GM19455 (cell line): ENCODE results near the gene CLMN.

Source experiments
- ATAC-seq: cut with Tn5 transposase; IDR thresholded peaks from one replicate; pipeline ENCODE4 v1.9.1; 2021; ENCODE audit not compliant: unreplicated experiment

CLMN gene

GRCh38 chr14:95245334-95245733, 74.4 kb downstream of the CLMN start:
- ATAC-seq, result no peak

- no peak for ATAC-seq
Measured at GRCh38 chr14:95244587-95244986, 75.1 kb downstream of the CLMN start.

- ATAC-seq, result no peak
Measured at GRCh38 chr14:95242870-95243269, 76.8 kb downstream of the CLMN start.

DNA sequence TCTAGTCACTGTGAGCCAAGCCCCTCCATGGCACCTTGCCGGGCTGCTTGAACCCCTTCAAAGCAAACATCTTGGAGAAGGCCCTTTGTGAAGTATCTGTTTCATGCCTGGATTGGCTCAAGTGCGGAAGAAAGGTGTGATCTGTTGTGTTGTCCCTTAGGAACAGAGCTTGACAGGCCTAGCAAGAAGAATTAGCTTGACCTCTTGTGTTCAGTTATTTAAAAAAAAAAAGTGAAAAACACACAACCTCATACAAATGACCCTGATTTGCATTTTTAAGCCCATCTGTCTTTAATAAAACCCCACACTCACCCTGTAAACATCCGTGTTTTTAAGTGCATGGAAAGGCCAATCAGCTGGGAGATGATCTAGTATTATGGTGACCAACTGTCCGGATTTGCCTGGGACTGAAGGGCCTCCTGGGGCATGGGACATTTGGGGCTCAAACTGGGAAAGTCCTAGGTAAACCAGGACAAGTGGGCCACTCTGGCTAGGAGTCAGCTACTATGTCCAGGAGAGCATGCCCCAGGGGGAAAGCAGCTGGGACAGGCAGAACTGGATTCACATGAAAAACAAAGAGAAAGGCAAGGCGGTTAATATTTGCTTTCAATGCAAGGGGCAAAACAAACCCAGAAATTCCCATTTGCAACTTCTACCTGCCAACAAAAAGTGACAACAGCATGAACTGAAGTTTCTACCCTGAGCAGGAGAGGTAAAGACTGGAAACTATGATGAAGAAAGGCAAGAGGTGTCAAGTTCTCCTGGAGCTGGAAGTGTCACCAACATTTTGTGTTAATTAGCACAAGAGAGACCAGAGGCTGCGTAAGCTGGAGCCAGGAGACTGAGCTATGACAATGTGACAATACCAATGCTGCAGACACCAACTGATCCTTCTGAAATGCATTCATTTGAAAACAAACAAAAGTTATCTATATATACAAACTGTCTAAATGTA, 78.6 kb downstream of the CLMN start:
- ATAC-seq, result no peak

- no peak for ATAC-seq
Measured at GRCh38 chr14:95238487-95239298, 81.0 kb downstream of the CLMN start.

DNA sequence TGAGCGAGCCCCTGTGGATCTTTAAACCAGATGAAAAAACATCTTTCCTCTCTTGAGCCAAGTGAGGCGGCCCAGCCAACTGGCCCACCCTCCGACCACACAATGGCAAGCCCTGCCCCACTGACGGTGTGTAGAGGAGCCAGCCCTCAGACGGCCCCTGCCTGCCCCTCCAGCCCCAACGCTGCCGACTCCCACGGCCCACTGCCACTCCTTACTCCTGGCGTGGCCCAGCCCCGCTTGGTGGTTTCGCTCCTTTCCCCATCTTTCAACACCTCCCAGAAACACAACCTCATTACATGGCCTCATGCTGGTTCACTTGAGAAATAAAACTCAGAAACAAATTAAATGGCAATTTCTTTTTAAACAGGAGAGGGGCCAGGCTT, 81.8 kb downstream of the CLMN start:
- no peak for ATAC-seq

DNA sequence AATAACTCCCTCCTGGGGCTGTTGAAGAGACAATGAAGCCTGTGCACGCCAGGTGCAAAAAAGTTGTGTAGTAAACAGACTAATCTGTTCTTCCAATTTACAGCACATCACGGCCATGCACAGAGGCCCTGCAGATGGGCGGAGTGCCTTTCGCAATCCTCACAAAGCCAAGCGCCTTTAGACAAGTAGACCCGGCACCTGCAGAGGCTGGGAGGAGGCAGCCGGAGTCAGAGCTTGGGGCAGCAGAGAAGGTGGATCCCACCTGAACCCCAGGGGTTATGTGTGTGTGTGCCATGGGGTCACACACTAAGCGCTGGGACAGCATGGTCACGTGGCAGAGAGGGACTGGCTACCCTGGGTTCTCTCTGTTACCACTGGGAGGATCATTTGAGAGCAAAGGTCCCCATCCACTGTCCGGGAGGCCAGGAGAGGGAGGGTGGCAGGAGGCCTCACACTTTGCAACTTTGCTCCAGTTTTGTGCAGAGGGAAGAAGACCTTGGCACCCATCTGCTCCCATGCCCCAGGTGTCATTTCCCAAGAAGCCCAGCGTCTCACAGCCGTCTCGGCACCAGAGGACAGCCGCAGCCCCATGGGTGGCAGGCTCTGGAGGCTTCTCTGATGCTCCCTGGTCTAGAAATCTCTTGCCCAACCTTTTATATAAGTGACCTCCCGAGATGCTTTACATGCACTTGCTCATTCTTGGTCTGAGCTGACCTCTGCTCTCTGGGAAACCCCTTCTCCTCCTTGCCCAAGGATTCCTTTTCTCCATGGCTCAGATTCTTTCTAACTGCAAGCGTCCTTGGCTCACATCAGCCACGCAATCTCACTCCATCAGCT, 82.4 kb downstream of the CLMN start:
- ATAC-seq, result no peak

DNA sequence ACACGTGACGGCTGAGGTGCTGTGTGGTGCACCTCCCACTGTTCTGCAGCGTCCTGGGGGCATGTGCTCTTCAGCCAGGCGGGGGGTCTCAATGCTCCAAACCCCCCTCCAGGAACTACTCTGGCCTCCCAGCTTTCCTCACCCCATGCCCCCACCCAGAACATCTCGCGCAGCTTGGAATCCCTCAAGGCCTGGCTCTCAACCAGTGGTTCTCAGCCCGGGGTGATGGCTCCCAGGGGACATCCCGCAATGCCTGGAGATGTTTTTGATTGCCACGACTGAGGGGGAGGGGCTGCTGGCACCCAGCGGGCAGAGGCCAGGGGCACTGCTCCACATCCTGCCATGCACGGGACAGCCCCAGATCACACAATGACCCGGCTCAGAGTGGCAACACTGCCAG, 83.5 kb downstream of the CLMN start:
- no peak for ATAC-seq

GRCh38 chr14:95235767-95236166, 83.9 kb downstream of the CLMN start:
- no peak for ATAC-seq

DNA sequence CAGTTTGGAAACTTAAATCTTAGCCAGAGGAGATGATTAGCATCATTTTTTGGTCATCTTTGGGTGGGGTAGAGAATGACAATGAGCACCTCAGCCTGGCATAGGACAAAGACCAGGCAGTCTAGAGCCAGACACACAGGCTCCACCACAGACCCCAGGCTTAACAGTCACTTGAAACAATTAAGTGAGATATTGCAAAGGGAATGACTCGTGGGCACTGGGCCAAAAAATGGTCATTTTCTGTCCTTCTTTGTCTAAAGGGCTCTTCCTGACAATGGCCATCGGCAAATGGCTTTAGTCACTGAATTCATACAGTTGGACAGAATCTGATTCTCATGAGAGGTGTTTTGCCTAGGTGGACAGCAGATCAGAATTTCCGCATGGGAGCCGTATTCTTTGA, 84.4 kb downstream of the CLMN start:
- ATAC-seq, result no peak

DNA sequence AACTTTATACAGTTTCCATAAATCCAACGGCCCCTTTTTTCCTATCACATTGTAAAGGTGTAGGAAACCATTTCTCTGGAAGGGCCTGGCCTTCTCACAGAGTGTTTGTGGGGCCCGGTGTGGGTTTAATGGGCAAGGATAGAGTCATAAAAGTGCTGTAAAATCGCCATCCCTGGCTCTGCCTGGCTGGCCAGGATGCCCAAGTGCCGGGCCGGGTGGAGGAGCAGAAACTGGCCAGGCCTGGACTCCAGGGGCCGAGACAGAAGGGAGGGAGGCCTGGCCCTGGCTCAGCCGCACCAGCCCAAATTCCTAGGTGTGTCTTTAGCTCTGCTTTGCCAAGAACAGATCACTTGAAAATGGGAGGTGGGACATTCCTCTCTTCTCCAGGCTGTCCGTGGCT, 85.3 kb downstream of the CLMN start:
- no peak for ATAC-seq

DNA sequence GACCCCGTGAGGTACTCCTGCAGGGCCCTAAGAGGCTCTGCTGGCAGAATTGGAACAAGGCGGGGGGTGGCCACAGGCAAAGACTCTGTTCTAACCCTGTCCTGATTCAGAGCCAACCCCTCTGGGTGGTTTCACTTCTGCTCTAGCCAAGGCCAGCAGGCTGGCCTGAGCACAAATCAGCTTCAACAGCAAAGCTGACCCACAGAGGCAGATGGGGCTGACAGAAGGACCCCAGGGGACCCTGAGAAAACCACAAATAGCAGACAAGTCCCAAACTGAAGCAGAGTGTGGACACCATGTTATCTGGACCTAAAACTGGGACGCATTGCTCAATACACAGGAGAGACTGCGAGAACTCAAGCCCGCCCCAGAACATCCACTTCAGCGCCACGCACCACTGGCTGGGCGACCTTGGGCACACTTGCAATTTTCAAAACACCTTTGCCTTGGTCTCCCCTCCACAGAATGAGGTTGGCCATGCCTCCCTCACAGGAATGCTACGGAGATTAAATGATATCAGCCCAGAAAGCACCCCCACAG, 85.9 kb downstream of the CLMN start:
- peak; percentile 93 for ATAC-seq

DNA sequence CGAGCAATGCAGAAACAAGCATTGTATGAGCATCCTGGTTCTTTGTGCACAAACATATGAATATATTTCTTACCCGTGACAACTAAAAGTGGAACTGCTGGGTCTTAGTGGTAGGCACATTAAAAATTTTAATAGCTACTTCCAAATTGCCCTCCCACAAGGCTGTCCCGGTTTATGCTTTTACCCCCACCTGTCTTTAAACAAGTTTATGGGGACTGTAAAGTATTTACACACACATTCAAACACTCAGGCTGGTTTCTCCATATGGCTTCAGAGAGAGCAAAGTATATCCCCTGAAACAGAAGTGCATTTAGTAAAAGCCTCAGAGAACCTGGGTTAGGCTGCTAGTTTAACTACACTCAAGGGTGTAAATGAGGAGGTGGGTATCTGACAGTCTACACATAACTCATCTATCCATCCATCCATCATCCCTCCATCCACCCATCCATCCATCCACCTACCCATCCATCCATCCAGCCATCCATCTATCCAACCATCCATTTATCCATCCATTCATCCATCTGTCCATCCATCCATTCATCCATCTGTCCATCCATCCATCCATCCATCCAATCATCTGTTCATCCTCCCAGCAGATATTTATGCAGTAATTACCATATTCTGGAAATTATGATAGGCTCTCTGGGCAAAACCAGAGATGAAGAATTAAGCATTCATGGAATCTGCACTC, 86.7 kb downstream of the CLMN start:
- ATAC-seq, result no peak

GRCh38 chr14:95231966-95232633, 87.6 kb downstream of the CLMN start:
- ATAC-seq, result no peak

DNA sequence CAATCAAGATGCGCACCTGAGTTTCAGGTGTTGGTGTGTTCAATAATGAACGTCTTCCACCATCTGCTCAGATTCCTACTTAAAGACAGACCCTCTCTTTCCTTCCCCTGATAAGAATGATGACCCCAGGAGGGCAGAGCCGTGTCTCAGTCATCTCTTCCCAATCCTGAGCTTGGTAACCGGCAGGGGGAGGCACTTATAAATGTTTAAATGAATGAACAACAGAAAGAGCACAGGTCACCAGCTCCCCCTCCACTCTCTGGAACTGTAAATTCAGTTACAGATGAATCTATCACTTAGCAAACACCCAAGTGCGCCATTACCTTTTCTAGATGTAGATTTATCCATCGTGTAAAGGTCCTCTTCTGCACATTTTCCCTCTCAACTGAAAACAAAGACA, 90.0 kb downstream of the CLMN start:
- no peak for ATAC-seq

DNA sequence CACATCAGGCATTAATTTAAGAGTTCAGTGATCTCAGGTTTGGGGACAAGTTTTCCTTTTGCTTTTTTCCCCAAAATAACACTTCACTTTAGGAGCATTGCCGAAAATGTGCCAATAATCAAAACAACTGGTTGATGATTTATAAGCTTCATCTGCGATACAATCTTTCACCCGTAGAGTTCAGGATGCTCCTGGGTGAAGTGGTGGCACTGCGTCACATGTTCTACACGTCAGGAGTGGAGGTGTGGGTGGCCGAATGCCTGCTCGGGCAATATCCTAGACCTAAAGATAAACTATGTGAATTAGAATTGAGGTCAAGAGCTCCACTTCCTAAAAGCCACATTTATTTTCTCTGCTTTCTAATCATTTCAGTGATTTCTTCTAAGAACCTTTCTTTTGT, 91.5 kb downstream of the CLMN start:
- ATAC-seq, result no peak

- ATAC-seq, result no peak
Measured at GRCh38 chr14:95227279-95227860, 92.3 kb downstream of the CLMN start.

DNA sequence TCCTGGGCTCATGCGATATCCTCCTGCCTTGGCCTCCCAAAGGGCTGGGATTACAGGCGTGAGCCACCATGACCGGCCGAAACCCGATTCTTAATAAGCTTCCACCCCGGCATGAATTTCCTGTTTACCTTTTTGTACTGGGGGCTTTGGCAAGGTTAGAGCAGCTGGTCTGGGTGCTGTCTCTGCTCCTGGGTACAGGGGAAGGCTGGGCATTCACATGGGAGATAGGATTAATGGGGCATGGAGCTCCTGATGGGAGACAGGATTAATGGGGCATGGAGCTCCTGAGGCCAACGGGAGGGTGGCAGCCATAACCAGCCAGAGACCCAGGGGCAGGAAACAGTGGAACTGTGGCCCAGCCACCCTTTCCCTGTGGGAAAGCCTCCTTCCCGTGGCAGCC, 92.9 kb downstream of the CLMN start:
- no peak for ATAC-seq

GRCh38 chr14:95225251-95225887, 94.3 kb downstream of the CLMN start:
- ATAC-seq, result no peak
